Glutamatergic neuron (in vitro differentiated cells): ENCODE measurements around the gene SAT2. TPM values are rescaled to one million over a fixed set of nuclear protein-coding genes. Genes with fewer than 3 reads are reported as not detected.

Source experiments
- DNase-seq: peaks from one replicate; pipeline ENCODE4 v3.0.0; 2022
- H3K27ac Mint-ChIP-seq: one replicate; pipeline ENCODE4 v1.8.0; 2020; ENCODE audit warnings: mild to moderate bottlenecking, mixed read lengths, inconsistent platforms; ENCODE audit not compliant: unreplicated experiment
- H3K27me3 Mint-ChIP-seq: one replicate; pipeline ENCODE4 v1.8.0; 2020; ENCODE audit warnings: mild to moderate bottlenecking, moderate library complexity, mixed read lengths, inconsistent platforms; ENCODE audit not compliant: unreplicated experiment
- H3K36me3 Mint-ChIP-seq: one replicate; pipeline ENCODE4 v1.8.0; 2020; ENCODE audit warnings: mild to moderate bottlenecking, mixed read lengths, inconsistent platforms; ENCODE audit not compliant: unreplicated experiment
- H3K4me1 Mint-ChIP-seq: one replicate; pipeline ENCODE4 v1.8.0; 2020; ENCODE audit warnings: mild to moderate bottlenecking, low read depth, mixed read lengths, inconsistent platforms; ENCODE audit not compliant: unreplicated experiment
- H3K4me3 Mint-ChIP-seq: one replicate; pipeline ENCODE4 v1.8.0; 2020; ENCODE audit warnings: mild to moderate bottlenecking, mixed read lengths, inconsistent platforms; ENCODE audit not compliant: unreplicated experiment
- H3K9me3 Mint-ChIP-seq: one replicate; pipeline ENCODE4 v1.8.0; 2020; ENCODE audit warnings: mild to moderate bottlenecking, moderate library complexity, mixed read lengths, inconsistent platforms; ENCODE audit not compliant: unreplicated experiment
- total RNA-seq: library from RNA; stranded (reverse); fragmentation: NEBNext Ultra II Directional; extraction: Animal tissue kit (Norgen Biotek cat#: 25700); gene quantifications from one replicate; pipeline ENCODE4 v1.2.1, GENCODE V29; 2021; ENCODE audit not compliant: unreplicated experiment
- TF ChIP-seq, protein P1 (sequence below): fragments of 200-600 bp; sonication (generic); IDR thresholded peaks from one replicate; pipeline ENCODE4 v1.5.0; 2021; ENCODE audit not compliant: partially characterized antibody, unreplicated experiment

SAT2 gene
- total RNA-seq, 1 donor from 2014 or later, result 97.3 TPM

DNA sequence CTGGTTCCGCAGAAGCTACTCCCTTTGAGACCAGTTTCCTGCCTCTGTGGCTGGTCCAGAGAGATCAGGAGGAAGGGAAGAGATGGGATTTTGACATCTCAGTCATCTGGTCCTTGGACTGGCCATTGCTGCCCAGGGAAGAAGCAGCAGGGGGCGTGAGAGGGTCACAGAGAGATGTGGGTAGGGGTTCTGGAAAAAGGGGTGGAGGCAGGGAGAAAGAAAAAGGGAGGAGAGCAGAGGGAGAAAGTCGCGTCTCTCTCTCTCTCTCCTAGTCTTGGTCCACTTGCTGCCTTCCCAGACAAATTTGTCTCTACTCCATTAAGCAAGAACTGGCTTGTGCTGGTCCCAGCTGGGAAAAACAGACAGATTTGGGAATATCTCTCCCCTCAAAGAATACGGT lies 6.8 kb upstream of the SAT2 start:
- no peaks in the 10 kb centered on the region for H3K36me3 Mint-ChIP-seq
- TF ChIP-seq, protein P1, sequence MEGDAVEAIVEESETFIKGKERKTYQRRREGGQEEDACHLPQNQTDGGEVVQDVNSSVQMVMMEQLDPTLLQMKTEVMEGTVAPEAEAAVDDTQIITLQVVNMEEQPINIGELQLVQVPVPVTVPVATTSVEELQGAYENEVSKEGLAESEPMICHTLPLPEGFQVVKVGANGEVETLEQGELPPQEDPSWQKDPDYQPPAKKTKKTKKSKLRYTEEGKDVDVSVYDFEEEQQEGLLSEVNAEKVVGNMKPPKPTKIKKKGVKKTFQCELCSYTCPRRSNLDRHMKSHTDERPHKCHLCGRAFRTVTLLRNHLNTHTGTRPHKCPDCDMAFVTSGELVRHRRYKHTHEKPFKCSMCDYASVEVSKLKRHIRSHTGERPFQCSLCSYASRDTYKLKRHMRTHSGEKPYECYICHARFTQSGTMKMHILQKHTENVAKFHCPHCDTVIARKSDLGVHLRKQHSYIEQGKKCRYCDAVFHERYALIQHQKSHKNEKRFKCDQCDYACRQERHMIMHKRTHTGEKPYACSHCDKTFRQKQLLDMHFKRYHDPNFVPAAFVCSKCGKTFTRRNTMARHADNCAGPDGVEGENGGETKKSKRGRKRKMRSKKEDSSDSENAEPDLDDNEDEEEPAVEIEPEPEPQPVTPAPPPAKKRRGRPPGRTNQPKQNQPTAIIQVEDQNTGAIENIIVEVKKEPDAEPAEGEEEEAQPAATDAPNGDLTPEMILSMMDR, result peak; percentile 57
- H3K9me3 Mint-ChIP-seq, result peaks cover 4% of the 10 kb centered on the region
- peaks cover 8% of the 10 kb centered on the region for H3K4me1 Mint-ChIP-seq
- DNase-seq, result peak; percentile 90
- H3K4me3 Mint-ChIP-seq, result peak overlapping the region; percentile 9
- no peak overlapping the region for H3K27ac Mint-ChIP-seq
- no peaks in the 10 kb centered on the region for H3K27me3 Mint-ChIP-seq

DNA sequence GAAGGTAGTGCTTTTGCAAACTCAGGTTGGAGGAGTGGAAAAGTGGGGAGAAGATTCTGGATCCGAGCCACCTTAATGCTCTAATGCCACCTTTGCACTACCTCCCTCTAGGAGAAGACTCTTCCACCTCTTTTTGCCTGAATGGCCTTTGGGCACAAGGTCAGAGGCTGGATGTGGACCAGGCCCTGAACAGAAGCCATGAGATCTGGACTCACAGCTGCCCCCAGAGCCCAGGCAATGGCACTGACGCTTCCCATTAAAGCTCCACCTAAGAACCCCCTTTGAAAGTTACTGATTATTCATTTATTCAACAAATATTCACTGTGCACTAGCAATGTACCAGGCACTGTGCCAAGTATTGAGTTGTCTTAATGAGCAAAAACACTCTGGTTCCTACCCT lies 5.5 kb upstream of the SAT2 start:
- no peak for DNase-seq
- Mint-ChIP-seq H3K27me3 (no peaks in the 10 kb centered on the region), H3K36me3 (no peaks in the 10 kb centered on the region), H3K4me1 (peaks cover 8% of the 10 kb centered on the region), H3K9me3 (peaks cover 4% of the 10 kb centered on the region), H3K27ac (no peak overlapping the region), H3K4me3 (no peak overlapping the region)
- TF ChIP-seq, protein P1, result no peak

DNA sequence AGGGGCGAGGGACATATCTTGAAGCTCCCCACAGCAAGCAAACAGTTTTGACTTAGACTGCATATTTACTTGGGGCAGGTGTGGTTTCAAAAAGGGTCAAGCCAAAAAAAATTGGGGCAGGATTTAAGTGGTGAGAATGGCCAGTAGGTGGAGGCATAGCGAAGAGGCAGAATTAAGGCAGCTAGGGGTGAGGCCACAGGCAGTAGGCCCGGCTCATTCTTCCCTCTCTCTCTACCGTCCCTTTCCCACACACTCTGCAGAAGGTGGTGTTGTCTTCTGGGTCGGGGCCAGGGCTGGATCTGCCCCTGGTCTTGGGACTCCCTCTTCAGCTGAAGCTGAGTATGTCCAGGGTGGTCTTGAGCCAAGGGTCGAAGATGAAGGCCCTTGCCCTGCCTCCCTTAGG lies 4.9 kb upstream of the SAT2 start:
- no peak overlapping the region for H3K27ac Mint-ChIP-seq
- peaks cover 4% of the 10 kb centered on the region for H3K9me3 Mint-ChIP-seq
- DNase-seq, result no peak
- TF ChIP-seq, protein P1, result peak; percentile 54
- H3K36me3 Mint-ChIP-seq, result no peaks in the 10 kb centered on the region
- no peak overlapping the region for H3K4me3 Mint-ChIP-seq
- H3K27me3 Mint-ChIP-seq, result no peaks in the 10 kb centered on the region
- H3K4me1 Mint-ChIP-seq, result peaks cover 8% of the 10 kb centered on the region

DNA sequence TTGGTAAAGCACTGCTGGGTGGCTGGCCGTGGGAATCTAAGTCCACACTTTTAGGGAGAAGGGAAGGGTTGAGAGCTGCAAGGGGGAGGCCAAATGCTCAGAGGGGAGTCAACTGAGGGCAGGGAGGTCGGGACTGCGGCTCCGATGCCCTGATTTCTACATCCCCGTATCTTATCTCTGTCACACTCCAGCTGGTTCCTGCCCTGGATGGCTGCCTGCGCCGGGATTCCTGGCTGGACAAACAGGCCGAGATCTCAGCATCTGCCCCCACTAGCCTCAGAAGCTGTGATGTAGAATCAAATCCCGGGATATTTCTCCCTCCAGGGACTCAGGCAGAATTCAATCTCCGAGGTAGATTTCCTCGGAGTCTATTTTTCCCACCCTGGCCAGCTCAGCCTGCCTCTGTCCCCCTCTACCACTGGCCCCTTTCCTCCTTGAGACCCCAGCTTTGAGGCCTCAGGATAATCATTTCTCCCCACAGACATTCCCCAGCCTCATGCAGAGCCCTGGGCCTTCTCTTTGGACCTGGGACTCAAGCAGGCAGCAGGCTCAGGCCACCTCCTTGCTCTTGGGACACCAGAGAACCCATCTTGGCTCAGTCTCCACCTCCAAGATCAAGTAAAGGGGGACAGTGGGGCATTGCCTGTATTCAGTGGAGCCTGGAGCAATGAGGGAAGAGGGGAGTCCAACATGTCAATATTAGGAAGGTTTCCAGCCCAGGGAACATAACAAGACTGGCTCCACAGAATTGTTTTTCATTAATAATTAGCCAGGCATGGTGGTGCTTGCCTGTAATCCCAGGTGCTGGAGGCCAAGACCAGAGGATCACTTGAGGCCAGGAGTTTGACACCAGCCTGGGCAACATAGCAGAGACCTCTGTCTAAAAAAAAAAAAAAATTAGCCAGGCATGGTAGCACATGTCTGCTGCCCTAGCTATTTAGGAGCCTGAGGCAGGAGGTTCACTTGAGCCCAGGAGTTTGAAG lies 4.1 kb upstream of the SAT2 start:
- TF ChIP-seq, protein P1, result no peak
- H3K4me1 Mint-ChIP-seq, result peaks cover 10% of the 10 kb centered on the region
- H3K9me3 Mint-ChIP-seq, result peaks cover 4% of the 10 kb centered on the region
- H3K4me3 Mint-ChIP-seq, result no peak overlapping the region
- no peaks in the 10 kb centered on the region for H3K36me3 Mint-ChIP-seq
- H3K27ac Mint-ChIP-seq, result no peak overlapping the region
- no peak for DNase-seq
- H3K27me3 Mint-ChIP-seq, result no peaks in the 10 kb centered on the region

DNA sequence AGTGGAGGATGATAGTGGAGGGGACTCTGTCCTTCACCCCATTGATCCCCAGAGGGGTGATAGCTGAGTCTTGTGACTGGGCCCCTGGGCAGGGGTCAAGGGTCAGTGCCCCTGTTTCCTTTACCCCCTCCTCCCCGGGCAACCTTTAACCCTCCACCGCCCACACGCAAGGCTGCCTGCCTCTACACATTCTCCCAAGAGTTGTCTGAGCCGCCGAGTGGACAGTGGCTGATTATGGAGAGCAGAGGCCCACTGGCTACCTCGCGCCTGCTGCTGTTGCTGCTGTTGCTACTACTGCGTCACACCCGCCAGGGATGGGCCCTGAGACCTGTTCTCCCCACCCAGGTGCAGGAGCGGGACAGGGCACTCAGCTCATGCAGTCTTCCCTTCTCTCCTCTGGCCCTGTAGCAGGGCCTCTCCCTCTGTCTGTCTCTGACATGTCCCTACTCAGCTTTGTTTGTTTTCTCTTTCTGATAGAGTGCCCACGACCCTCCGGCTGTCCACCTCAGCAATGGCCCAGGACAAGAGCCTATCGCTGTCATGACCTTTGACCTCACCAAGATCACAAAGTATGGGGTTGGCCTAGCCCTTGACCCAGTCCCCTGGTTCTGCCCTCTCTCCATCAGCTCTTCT lies 2.4 kb upstream of the SAT2 start, which contains the start of gene SHBG:
Gene SHBG (plus strand): TSS at position 197 of the 633 bp plus-strand sequence. CDS start 38 bp downstream, at position 235.
- Mint-ChIP-seq H3K27ac (no peak within 1 kb of the TSS), H3K27me3 (no peaks in the 10 kb centered on the region), H3K9me3 (peaks cover 4% of the 10 kb centered on the region), H3K36me3 (no peaks in the 10 kb centered on the region), H3K4me1 (peaks cover 12% of the 10 kb centered on the region), H3K4me3 (no peak within 1 kb of the TSS)
- no peak for DNase-seq
- TF ChIP-seq, protein P1, result no peak
